Stimulated activated CD4-positive, alpha-beta T cell treated with anti-CD3 and anti-CD28 coated beads, Interleukin-15, amount 100 ng/mL, for 24 hours (primary cell): ENCODE results near the gene C5orf34.
"Not testable (repeated sequence)": the region's sequence is repeated elsewhere in the genome, so short reads cannot be mapped to it uniquely, and the experiment has no call there.

Experiments
- DNase-seq: peaks from one replicate; pipeline ENCODE4 v3.0.0-alpha.2; 2020

The C5orf34 gene

DNA sequence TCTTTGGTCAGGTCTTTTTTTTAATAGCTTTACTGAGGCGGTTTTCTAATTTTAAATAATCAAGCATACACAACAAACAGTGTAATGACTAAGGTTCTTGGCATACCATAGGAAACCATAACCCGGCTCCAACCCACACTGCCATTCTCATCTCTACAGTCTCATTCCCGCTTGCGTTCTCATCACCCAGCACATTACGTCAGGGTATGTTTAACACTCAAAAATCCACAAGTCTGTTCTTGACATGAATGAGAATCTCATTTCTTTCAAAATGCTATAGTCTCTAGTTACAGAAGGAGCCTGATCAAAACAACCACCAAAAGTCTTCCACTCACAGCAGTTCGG is 505 bp downstream of the C5orf34 start:
- DNase-seq = no peak

GRCh38 chr5:43514025-43514424 is 923 bp downstream of the C5orf34 start:
- no peak for DNase-seq

DNA sequence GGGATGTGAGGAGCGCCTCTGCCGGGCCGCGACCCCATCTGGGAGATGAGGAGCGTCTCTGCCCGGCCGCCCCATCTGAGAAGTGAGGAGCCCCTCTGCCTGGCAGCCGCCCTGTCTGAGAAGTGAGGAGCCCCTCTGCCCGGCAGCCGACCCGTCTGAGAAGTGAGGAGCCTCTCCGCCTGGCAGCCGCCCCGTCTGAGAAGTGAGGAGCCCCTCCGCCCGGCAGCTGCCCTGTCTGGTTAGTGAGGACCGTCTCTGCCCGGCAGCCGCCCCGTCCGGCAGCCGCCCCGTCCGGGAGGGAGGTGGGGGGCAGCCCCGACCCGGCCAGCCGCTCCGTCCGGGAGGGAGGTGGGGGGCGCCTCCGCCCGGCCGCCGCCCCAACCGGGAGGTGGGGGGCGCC is 3.9 kb downstream of the C5orf34 start:
- not testable (repeated sequence) for DNase-seq

DNA sequence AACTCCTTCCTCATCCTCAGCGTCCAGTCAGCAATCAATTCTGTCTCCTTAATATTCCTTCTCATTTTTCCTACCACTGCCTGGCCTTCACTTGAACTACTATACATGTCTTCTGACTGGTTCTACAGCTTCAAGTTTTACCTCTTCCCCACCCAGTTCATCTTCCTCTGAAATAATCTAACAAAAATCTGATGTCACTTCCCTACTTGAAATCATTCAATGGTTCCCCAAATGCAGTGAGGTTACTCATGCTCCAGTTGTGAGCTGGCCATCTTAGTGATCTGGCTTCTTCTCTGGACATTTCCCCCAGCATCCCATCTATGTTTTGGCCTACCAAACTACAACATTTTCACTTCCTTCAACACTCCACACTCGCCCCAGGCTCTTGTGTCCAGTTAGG is 16.4 kb downstream of the C5orf34 start:
- no peak for DNase-seq

DNA sequence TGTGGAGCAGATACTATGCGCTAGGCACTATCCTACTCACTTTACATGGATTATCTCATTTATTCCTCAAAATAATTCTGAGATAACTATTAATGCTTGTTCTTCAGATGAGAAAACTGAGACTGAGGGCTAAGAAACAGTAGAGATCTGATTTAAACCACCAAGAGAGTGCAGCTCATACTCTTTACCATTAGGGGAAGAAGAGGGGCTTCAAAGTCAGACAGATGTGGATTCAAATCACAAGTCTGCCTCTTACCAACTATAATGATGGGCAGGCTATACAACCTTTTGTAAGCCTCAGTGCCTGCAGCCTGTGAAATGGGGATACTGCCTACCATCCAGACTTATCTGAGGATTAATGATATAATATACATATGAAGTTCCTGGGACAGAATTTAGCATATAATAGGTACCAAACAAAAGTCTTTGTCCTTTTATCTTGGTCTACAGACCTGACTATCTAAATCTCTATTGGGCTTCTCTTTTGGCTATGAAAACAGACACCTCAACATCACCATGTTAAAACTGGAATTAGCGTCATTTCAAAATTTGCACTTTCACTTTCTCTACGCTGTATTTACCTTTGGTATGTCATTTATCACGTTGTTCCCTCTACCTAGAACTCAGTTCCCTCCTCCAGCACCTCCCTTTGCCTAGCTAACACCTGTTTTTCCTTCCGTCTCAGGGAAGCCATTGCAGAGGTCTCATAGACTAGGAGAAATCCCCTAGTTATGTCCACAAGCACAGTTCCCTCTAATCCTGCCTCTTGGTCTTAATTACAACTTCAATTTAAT is 17.4 kb downstream of the C5orf34 start:
- no peak for DNase-seq

DNA sequence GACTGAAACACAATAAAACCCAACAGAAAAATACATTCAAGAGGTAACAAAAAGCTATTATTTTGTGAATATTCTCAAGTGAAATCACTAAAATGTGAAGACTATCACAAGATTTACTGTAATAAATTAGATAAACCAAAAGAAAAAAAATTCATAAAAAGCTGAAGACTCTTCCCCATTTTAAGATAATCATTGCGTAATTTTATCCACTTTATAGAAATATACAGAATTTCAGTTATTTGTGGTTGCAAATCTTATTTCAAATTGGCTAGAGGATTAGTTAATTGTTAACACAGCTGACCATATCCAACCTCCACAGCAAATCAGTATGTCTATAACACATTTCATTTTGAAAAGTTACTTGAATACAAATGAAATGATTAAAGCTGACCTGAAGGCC is 23.6 kb downstream of the C5orf34 start:
- no peak for DNase-seq

DNA sequence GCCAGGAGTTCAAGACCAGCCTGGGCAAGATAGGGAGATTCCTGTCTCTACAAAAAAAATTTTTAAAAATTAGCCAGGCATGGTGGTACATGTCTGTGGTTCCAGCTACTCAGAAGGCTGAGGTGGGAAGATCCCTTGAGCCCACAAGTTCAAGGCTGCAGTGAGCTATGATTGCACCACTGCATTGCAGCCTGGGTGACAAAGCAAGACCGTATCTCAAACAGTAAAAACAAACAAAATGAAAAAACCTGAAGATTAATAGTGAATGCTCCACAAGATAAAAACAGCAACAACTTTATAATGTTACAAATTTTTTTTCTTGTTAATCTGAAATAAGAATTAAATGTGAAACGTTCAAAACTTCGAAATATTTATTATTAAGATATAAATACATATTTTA is 28.6 kb downstream of the C5orf34 start:
- DNase-seq = no peak

DNA sequence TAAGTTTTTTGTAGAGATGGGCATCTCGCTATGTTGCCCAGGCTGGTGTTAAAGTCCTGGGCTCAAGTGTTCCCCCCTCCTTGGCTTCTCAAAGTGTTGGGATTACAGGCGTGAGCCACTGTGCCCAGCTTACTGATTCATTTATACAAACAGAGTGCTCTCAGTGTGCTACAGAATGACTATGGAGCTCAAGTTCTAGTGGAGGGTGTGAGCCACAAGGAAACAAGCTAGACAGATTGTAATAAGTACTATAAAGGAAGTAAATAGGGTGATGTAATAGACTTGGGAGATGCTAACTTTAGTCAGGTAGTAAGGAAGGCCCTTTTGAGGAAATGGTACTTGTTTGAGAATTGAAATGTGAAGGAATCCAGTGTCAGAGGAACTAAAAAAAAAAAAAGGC is 29.5 kb downstream of the C5orf34 start:
- no peak for DNase-seq

DNA sequence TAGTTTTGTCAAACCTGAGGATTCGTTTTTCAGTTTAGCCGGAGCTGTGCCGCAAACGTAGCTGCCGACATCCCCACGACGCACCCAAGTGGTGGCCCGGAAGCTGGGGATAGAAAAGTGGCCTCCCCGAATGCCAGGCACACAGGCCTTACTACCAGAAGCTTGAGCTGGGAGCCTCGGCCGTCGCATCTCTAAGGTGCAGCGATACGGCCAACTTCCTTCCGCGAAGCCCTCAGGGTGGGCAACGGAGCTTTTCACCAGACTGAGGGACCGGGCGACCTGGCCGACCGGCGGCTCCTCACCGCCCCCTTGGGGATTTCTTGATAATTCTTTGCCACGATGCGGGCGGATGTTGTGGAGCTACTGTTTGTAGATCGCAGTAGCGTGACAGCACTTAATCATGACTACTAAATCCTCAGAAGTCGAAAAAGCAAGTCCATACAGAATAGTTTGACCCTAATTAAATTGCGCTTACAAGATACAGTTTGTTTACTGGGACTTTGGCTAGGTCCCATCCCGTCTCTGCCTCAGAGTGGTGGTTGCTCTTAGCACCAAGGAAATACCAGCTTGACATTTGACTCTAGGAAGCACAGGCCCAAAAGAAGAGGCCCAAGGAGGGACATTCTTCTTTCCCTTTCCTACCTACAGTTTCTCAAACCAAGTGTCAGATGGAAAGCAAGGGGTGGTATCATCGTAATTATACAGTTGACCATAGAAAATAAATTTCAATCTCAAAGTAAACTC is 30.7 kb downstream of the C5orf34 start:
- peak; percentile 90 for DNase-seq

DNA sequence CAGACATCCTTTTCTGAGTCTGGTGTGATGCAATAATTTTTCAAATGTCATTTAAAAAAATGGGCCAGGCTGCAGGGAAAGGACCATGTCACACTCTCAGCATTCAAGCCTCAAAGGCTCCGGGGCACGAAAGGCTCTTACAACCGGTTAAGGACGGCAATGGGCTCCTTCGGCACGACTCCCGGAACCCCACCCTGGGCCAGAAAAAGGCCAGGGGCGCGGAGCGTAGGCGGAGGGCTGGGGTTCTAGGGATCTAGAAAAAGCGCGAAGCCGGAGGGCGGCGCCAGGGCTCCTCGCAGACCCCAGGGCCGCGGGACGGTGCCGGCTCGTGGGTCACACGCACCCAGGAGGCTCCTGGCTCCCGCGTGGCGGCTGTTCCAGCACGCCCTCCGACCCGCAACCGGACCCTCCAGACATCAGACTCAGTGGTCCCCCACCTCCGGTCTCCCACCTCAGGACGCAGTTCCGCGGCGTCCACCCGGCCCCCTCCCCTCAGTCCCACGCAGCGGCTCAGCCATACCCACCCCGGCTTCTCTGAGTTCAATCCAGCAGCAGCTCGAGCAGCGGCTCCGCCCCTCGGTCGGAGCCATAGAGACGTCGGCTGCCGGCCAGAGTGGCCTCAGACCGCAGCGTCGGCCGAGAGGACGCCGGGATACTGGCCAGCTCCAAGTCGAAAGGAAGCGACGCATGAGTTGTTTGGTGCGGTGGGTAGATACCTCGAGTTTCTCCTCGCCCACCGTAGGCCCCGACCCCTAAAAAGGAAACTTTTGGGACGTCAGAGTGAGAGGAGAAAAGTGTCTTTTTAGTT is 31.4 kb downstream of the C5orf34 start, which contains the start of gene TMEM267:
Gene TMEM267 (minus strand): TSS at position 568 of the 808 bp plus-strand sequence. CDS start 29,896 bp downstream, outside the sequence.
- DNase-seq = peak; percentile 88

DNA sequence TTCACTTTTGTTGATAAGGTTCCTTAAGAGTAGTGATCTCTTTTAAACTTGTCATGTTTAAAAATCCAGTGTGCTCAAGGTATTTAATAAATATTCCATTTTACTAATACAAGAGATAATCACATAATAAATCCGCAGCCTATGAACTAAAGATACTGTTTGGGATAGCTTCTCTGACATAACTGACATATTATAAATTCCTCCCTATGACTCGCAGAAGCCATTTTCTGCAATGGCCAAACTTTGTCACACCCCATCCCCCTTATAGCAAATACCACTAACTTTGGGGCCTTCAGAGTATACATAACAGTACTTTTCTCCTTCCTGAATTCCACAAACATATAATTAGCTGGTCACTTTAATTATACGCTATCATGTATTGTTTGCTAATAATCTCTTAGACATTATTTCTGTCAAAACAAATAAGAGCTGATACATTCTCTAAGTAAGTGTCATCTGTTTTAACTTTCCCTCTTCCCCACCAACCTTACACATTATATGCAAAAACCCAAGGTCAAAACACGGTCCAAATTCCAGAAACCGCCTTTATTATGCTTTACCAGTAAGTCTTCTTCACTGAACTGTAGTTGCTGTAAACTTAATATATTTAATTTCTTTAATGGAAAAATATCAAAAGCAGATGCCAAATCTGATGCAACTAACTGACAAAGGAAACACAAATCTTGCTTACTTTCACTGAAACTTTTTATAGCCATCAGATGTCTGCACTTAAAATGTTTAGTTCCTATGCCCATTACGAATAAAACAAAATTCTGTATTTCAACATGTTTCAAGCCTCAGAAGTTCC is 32.3 kb downstream of the C5orf34 start:
- peak; percentile 12 for DNase-seq

- DNase-seq = no peak
Observed at GRCh38 chr5:43469671-43470391, 45.1 kb downstream of the C5orf34 start.

- no peak for DNase-seq
Observed at GRCh38 chr5:43467100-43467499, 47.8 kb downstream of the C5orf34 start.

GRCh38 chr5:43465455-43465854 is 49.5 kb downstream of the C5orf34 start:
- not testable (repeated sequence) for DNase-seq

- DNase-seq = no peak
Observed at GRCh38 chr5:43461066-43461465, 53.9 kb downstream of the C5orf34 start.

DNA sequence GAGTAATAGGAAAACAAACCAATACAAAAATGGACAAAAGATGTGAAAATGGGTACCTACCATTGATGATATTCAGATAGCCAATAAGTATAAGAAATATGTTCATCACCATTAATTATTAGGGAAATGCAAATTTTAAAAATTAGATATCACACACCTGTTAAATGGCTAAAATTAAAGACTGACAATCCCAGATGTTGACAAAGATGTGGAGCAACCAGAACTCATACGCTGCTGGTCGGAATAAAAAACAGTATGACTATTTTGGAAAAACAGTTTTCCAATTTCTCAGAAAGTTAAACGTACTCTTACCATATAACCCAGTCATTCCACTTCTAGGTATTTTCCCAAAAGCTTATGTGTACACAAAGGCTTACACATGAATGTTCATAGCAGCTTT is 58.4 kb downstream of the C5orf34 start:
- DNase-seq = no peak

DNA sequence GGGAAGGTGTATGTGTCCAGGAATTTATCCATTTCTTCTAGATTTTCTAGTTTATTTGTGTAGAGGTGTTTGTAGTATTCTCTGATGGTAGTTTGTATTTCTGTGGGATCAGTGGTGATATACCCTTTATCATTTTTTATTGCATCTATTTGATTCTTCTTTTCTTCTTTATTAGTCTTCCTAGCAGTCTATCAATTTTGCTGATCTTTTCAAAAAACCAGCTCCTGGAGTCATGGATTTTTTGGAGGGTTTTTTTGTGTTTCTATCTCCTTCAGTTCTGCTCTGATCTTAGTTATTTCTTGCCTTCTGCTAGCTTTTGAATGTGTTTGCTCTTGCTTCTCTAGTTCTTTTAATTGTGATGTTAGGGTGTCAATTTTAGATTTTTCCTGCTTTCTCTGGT is 73.4 kb downstream of the C5orf34 start:
- DNase-seq = not testable (repeated sequence)

GRCh38 chr5:43437062-43437660 is 77.8 kb downstream of the C5orf34 start:
- no peak for DNase-seq
